Kidney epithelial cell (primary cell): ENCODE results near the gene ELOB. TPM values are rescaled to one million over a fixed set of nuclear protein-coding genes. Genes with fewer than 3 reads are reported as not detected.
A peak's percentile ranks its signal among the peaks of the same experiment; 100 is the strongest.

Experiments used
- DNase-seq: peaks from one replicate; pipeline ENCODE4 v3.0.0-alpha.2; 2010; ENCODE audit warnings: low read depth
- H3K27me3 ChIP-seq: 2 replicates; pipeline ENCODE4 v1.6.0; 2011; ENCODE audit warnings: low read length; ENCODE audit not compliant: control insufficient read depth, insufficient read depth
- H3K36me3 ChIP-seq: 2 replicates; pipeline ENCODE4 v1.5.1; 2011; ENCODE audit warnings: low read length; ENCODE audit not compliant: control insufficient read depth, insufficient read depth
- H3K4me3 ChIP-seq: 2 replicates; pipeline ENCODE4 v1.5.1; 2011; ENCODE audit warnings: low read depth, mild to moderate bottlenecking, control low read depth, low read length
- CTCF ChIP-seq: IDR thresholded peaks from 2 replicates; pipeline ENCODE4 v1.5.1; 2011; ENCODE audit warnings: mild to moderate bottlenecking, moderate library complexity, low read length, control low read depth, inconsistent platforms; ENCODE audit not compliant: insufficient read depth, poor library complexity, severe bottlenecking
- total RNA-seq: library from RNA; depleted of rRNA; stranded (reverse); fragments of >200 nt; gene quantifications from 2 replicates; pipeline ENCODE4 v1.2.3, GENCODE V29; 2015

The ELOB gene
- total RNA-seq, 1 donor from 2014 or later: 714 TPM

- Histone ChIP-seq H3K36me3 (no peaks in the 10 kb centered on the region), H3K27me3 (no peaks in the 10 kb centered on the region), H3K4me3 (peak overlapping the region; percentile 55)
- TF ChIP-seq CTCF: no peak
- no peak for DNase-seq
Observed at GRCh38 chr16:2751577-2752034, 25.5 kb downstream of the ELOB start.

GRCh38 chr16:2749936-2750335 lies 27.1 kb downstream of the ELOB start:
- Histone ChIP-seq H3K4me3 (no peak overlapping the region), H3K36me3 (no peaks in the 10 kb centered on the region), H3K27me3 (no peaks in the 10 kb centered on the region)
- no peak for TF ChIP-seq CTCF
- DNase-seq: no peak

GRCh38 chr16:2749476-2749875 lies 27.6 kb downstream of the ELOB start:
- TF ChIP-seq CTCF: no peak
- H3K27me3 ChIP-seq: no peaks in the 10 kb centered on the region
- H3K36me3 ChIP-seq: no peaks in the 10 kb centered on the region
- DNase-seq: no peak
- H3K4me3 ChIP-seq: no peak overlapping the region

- H3K36me3 ChIP-seq: no peaks in the 10 kb centered on the region
- H3K27me3 ChIP-seq: no peaks in the 10 kb centered on the region
- no peak for DNase-seq
- no peak overlapping the region for H3K4me3 ChIP-seq
- no peak for TF ChIP-seq CTCF
Observed at GRCh38 chr16:2748757-2749455, 28.2 kb downstream of the ELOB start.

GRCh38 chr16:2745961-2746360 lies 31.1 kb downstream of the ELOB start:
- no peaks in the 10 kb centered on the region for H3K36me3 ChIP-seq
- no peak overlapping the region for H3K4me3 ChIP-seq
- no peak for DNase-seq
- H3K27me3 ChIP-seq: no peaks in the 10 kb centered on the region
- no peak for TF ChIP-seq CTCF
